Endothelial cell of umbilical vein (primary cell): ENCODE results near the gene IFITM10. TPM values are rescaled to one million over a fixed set of nuclear protein-coding genes. Genes with fewer than 3 reads are reported as not detected.

ENCODE experiments used
- BruUV-seq: library from RNA; stranded (reverse); fragments of 400-500 nt; replicated peaks from 2 replicates; lab custom pipeline; 2021; lab: Mats Ljungman, UMichigan
- CTCF ChIA-PET: fragments of 300-600, 350-600 bp; sonication (Branson Sonifier 250); formaldehyde crosslinking; loops from one replicate; lab custom pipeline; 2021; ENCODE audit warnings: antibody characterized with exemption, inconsistent platforms; lab: Charles Lee
- POLR2A ChIA-PET: fragments of 300-600, 350-600 bp; sonication (Branson Sonifier 250); formaldehyde crosslinking; loops from one replicate; lab custom pipeline; 2021; ENCODE audit warnings: antibody characterized with exemption, inconsistent platforms; lab: Charles Lee
- DNase-seq: peaks from one replicate; pipeline ENCODE4 v3.0.0-alpha.2; 2011; ENCODE audit warnings: low read depth, low spot score
- FAIRE-seq: peaks from 2 replicates; lab custom pipeline; 2011; peaks lifted over from hg19 to GRCh38; lab: Jason Lieb, UNC
- H2AFZ ChIP-seq: 2 replicates; pipeline ENCODE4 v1.6.0; 2012; ENCODE audit warnings: low read depth, low read length, control low read depth, inconsistent platforms
- H3K27ac ChIP-seq: 2 replicates; pipeline ENCODE4 v1.5.1; 2011; ENCODE audit warnings: low read depth, mild to moderate bottlenecking, control low read depth, low read length, moderate library complexity; ENCODE audit not compliant: insufficient read depth
- H3K27me3 ChIP-seq, 2 experiments: 2 replicates each; pipeline versions ENCODE4 v1.6.0 to v1.6.1; 2011; ENCODE audit warnings: low read length in 2 of 2, mixed read lengths in 1 of 2; ENCODE audit not compliant: control insufficient read depth in 2 of 2, insufficient read depth in 2 of 2
- H3K36me3 ChIP-seq, 2 experiments: 2 replicates in 1 of 2; 3 replicates in 1 of 2; pipeline ENCODE4 v1.5.1; 2011; ENCODE audit warnings: low read length in 2 of 2, mild to moderate bottlenecking in 1 of 2, moderate library complexity in 1 of 2; ENCODE audit not compliant: control insufficient read depth in 2 of 2, insufficient read depth in 2 of 2; ENCODE audit errors: extremely low read depth in 1 of 2
- H3K4me1 ChIP-seq: 3 replicates; pipeline ENCODE4 v1.5.1; 2011; ENCODE audit warnings: mild to moderate bottlenecking, low read length; ENCODE audit not compliant: control insufficient read depth, insufficient read depth; ENCODE audit errors: extremely low read depth
- H3K4me2 ChIP-seq: 2 replicates; pipeline ENCODE4 v1.6.1; 2011; ENCODE audit warnings: low read length, control low read depth, mixed read lengths; ENCODE audit not compliant: insufficient read depth
- H3K4me3 ChIP-seq, 3 experiments: fragments of 200-600 bp in 1 of 3; sonication (generic), shearing (Covaris generic) in 1 of 3; replicated peaks in 1 of 3; 2 replicates each; pipeline ENCODE4 v1.5.1; 2011 to 2016; ENCODE audit warnings: control low read depth in 3 of 3, low read length in 3 of 3, mild to moderate bottlenecking in 2 of 3, inconsistent platforms in 1 of 3, low read depth in 1 of 3, moderate library complexity in 1 of 3; ENCODE audit not compliant: insufficient read depth in 1 of 3
- H3K79me2 ChIP-seq: 2 replicates; pipeline ENCODE4 v1.6.0; 2012; ENCODE audit warnings: low read length, inconsistent platforms; ENCODE audit not compliant: control insufficient read depth, insufficient read depth
- H3K9ac ChIP-seq: replicated peaks from 2 replicates; pipeline ENCODE3; 2011; ENCODE audit warnings: low read length, control low read depth; ENCODE audit not compliant: insufficient read depth; ENCODE audit errors: extremely low read depth
- H3K9me1 ChIP-seq: replicated peaks from 3 replicates; pipeline ENCODE4 v1.6.0; 2011; ENCODE audit warnings: mild to moderate bottlenecking, low read length; ENCODE audit not compliant: control insufficient read depth, insufficient read depth; ENCODE audit errors: extremely low read depth
- H3K9me3 ChIP-seq: replicated peaks from 2 replicates; pipeline ENCODE4 v1.5.1; 2012; ENCODE audit warnings: low read length, inconsistent platforms; ENCODE audit not compliant: control insufficient read depth, insufficient read depth
- H4K20me1 ChIP-seq: replicated peaks from 2 replicates; pipeline ENCODE3; 2011; ENCODE audit warnings: mild to moderate bottlenecking, low read length; ENCODE audit not compliant: control insufficient read depth, insufficient read depth; ENCODE audit errors: extremely low read depth
- CTCF ChIP-seq, 2 donors: IDR thresholded peaks; 1 replicate in 1 of 2; 2 replicates in 1 of 2; pipeline ENCODE4 v1.5.1; 2011; ENCODE audit warnings: low read length in 2 of 2, mild to moderate bottlenecking in 2 of 2, moderate library complexity in 2 of 2, control low read depth in 1 of 2, inconsistent platforms in 1 of 2, low read depth in 1 of 2; ENCODE audit not compliant: insufficient read depth in 1 of 2; ENCODE audit errors: extremely low read depth in 1 of 2
- EZH2 ChIP-seq: IDR thresholded peaks from 2 replicates; pipeline ENCODE4 v1.6.1; 2012; ENCODE audit warnings: borderline replicate concordance, low read depth, mild to moderate bottlenecking, moderate library complexity, low read length, inconsistent platforms; ENCODE audit not compliant: severe bottlenecking
- FOS ChIP-seq: IDR thresholded peaks from 2 replicates; pipeline ENCODE4 v1.6.1; 2011; ENCODE audit warnings: mild to moderate bottlenecking, low read length, moderate library complexity, borderline replicate concordance; ENCODE audit not compliant: insufficient read depth
- GATA2 ChIP-seq: IDR thresholded peaks from 2 replicates; pipeline ENCODE4 v1.7.0; 2011; ENCODE audit warnings: low read depth, mild to moderate bottlenecking, moderate library complexity, mixed read lengths, low read length; ENCODE audit not compliant: insufficient read length, insufficient read depth
- JUN ChIP-seq: IDR thresholded peaks from 2 replicates; pipeline ENCODE4 v1.6.1; 2011; ENCODE audit warnings: borderline replicate concordance, low read depth; ENCODE audit not compliant: insufficient read length, insufficient read depth
- MAX ChIP-seq: IDR thresholded peaks from 2 replicates; pipeline ENCODE4 v1.6.1; 2011; ENCODE audit not compliant: insufficient read depth, insufficient read length
- MYC ChIP-seq: IDR thresholded peaks from one replicate; pipeline ENCODE4 v1.6.1; 2011; ENCODE audit warnings: mild to moderate bottlenecking, low read depth, low read length
- POLR2A ChIP-seq: IDR thresholded peaks from 2 replicates; pipeline ENCODE4 v1.6.1; 2012; ENCODE audit warnings: low read depth, mild to moderate bottlenecking, control low read depth, low read length
- POLR2AphosphoS5 ChIP-seq: IDR thresholded peaks from 2 replicates; pipeline ENCODE4 v1.6.1; 2012; ENCODE audit warnings: low read depth, mild to moderate bottlenecking, control low read depth, low read length, moderate library complexity; ENCODE audit not compliant: insufficient read depth
- dilution Hi-C: fragments of 300-500 bp; cut with MboI; formaldehyde crosslinking; loops from one replicate; pipeline ENCODE4 v1.15.0; 2019; ENCODE audit warnings: low sequenced_read_pairs; ENCODE audit not compliant: extremely low pct_ligation_motif_present
- intact Hi-C: fragments of 100-400 bp; cut with micrococcal nuclease; formaldehyde crosslinking; loops from one replicate; pipeline ENCODE4 v1.10.0; 2022
- polyA plus RNA-seq, 4 experiments: library from polyadenylated mRNA; depleted of rRNA in 3 of 4; stranded (reverse) in 3 of 4; unstranded in 1 of 4; fragments of >200 nt; gene quantifications; 2 replicates each; pipeline versions ENCODE4 v1.2.1 to v1.2.3, GENCODE V29; 2011 to 2012; ENCODE audit warnings: missing spikeins in 1 of 4
- total RNA-seq: library from RNA; stranded (reverse); gene quantifications from 2 replicates; pipeline ENCODE4 v1.2.3, GENCODE V29; 2021

The IFITM10 gene
- total and polyA plus RNA-seq, 2 donors (not counting 3 experiments of a cell fraction or from before 2014, with no cell fraction given) = 0.04 to 0.66 TPM

GRCh38 chr11:1761857-1762536 lies 11.6 kb upstream of the IFITM10 start:
- Histone ChIP-seq H3K27ac (no peak overlapping the region), H2AFZ (no peak overlapping the region), H3K27me3 (no peaks in the 10 kb centered on the region), H3K79me2 (peaks cover 9% of the 10 kb centered on the region), H3K4me3 (no peak overlapping the region), H3K4me2 (no peak overlapping the region), H3K9me1 (no peaks in the 10 kb centered on the region), H3K9me3 (no peaks in the 10 kb centered on the region), H3K9ac (no peak overlapping the region), H4K20me1 (no peaks in the 10 kb centered on the region), H3K36me3 (peaks cover 0 to 13% of the 10 kb centered on the region in 2 experiments), H3K4me1 (peaks cover 22% of the 10 kb centered on the region)
- no TSS peak for BruUV-seq
- peak; percentile 21 for FAIRE-seq
- CTCF ChIA-PET = interaction anchor here (0.6 to 1.4 kb wide), 4 partner anchors 11 to 639 kb away, joined by 3 to 6 read pairs (median 3); partner anchors contain the start of gene TSSC4
- DNase-seq = no peak
- no peak for TF ChIP-seq MAX
- TF ChIP-seq MYC = no peak
- dilution Hi-C loops = no loop called here
- POLR2A ChIA-PET = no interaction called here
- intact Hi-C loops = loop anchor here (5.0 kb wide), 1 partner anchor 70 kb away; no protein-coding TSS in a partner anchor

- no peaks in the 10 kb centered on the region for H3K27me3 ChIP-seq
- peaks cover 22% of the 10 kb centered on the region for H3K4me1 ChIP-seq
- H3K9ac ChIP-seq = no peak overlapping the region
- ChIA-PET CTCF (interaction anchor here (1.4 kb wide), 1 partner anchor 109 kb away, joined by 3 read pairs; no protein-coding TSS in a partner anchor), POLR2A (no interaction called here)
- H3K9me3 ChIP-seq = no peaks in the 10 kb centered on the region
- dilution Hi-C loops = no loop called here
- no peak overlapping the region for H2AFZ ChIP-seq
- no peak overlapping the region for H3K4me3 ChIP-seq
- no peaks in the 10 kb centered on the region for H3K9me1 ChIP-seq
- H3K79me2 ChIP-seq = peaks cover 9% of the 10 kb centered on the region
- no peaks in the 10 kb centered on the region for H4K20me1 ChIP-seq
- H3K4me2 ChIP-seq = no peak overlapping the region
- intact Hi-C loops = loop anchor here (5.0 kb wide), 1 partner anchor 69 kb away; no protein-coding TSS in a partner anchor
- TF ChIP-seq CTCF (IDR thresholded peaks at IDR 0.05; ENCODE audit: extremely low read depth in 1 of 2, insufficient read depth in 1 of 2, low read depth in 1 of 2, low read length in 2 of 2) = no peak
- TF ChIP-seq JUN = no peak
- no peak for TF ChIP-seq MYC
- no peak for TF ChIP-seq EZH2
- no peak for TF ChIP-seq POLR2A
- no peak for TF ChIP-seq GATA2
- TF ChIP-seq POLR2AphosphoS5 = no peak
- TF ChIP-seq FOS = no peak
- TF ChIP-seq MAX = no peak
- peaks cover 0 to 18% of the 10 kb centered on the region in 2 experiments for H3K36me3 ChIP-seq
- no TSS peak for BruUV-seq
- H3K27ac ChIP-seq = no peak overlapping the region
- FAIRE-seq (no peak), DNase-seq (no peak)
These were observed 10.9 kb upstream of the IFITM10 start for GRCh38 chr11:1761110-1761856.
